SU-DHL-6 (cell line): ENCODE results near the gene AFAP1L1.

Source experiments
- CTCF ChIP-seq: fragments of 200-600 bp; sonication (generic); IDR thresholded peaks from one replicate; pipeline ENCODE4 v1.5.1; 2017; ENCODE audit warnings: antibody characterized with exemption, mild to moderate bottlenecking, low read length, moderate library complexity; ENCODE audit not compliant: insufficient read depth, poor library complexity, severe bottlenecking
- EZH2phosphoT487 ChIP-seq: fragments of 200-600 bp; sonication (generic), shearing (Covaris generic); conservative IDR thresholded peaks from 2 replicates; pipeline ENCODE4 v1.6.1; 2018; ENCODE audit warnings: mild to moderate bottlenecking, antibody characterized with exemption, low read length, moderate library complexity, mixed read lengths

GRCh38 chr5:149356391-149356790 is 84.7 kb downstream of the AFAP1L1 start:
- no peak for TF ChIP-seq EZH2phosphoT487
- no peak for TF ChIP-seq CTCF
